AG20443 (cell line): Measurements from ENCODE around the gene LRRC27.

ENCODE experiments used
- DNase-seq: peaks from one replicate; pipeline ENCODE4 v3.0.0; 2012; ENCODE audit warnings: low spot score, mixed read lengths

LRRC27 gene

DNA sequence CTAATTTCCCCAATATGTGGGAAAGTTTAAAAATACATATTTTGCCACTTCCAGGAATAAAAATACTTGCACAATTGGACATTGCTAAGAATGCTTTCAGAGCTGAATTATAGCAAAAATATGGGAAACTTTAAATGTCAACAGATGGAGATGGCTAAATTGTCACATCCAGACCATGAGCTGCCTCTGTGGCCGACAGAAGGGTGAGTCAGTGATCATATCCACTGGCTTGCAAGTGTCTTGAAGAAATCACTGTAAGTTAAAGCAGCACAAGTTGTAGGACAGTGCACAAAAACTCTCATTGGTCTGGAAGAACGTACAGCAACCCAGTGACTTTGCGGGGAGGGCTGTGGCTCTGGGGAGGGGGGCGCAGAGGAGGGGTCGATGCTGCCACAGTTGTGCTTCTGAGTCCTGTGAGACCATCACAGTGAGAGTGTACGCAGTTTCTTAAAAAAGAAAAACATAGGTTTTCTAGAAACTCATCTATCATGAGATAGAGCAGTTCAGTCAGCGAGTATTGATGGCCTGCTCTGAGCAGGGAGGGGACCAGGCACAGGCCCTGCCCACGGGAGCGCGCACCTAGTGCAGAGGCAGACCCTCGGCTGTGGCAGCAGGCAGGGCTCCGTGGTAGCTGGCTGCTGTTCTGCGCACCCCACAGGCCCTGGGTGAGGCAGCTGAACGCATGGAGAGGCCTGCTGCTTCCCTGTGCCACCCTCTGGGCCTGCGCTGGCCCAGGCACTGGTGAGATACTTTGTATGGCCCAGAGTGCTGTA is 25.5 kb downstream of the LRRC27 start:
- DNase-seq = no peak

GRCh38 chr10:132359305-132360040 is 27.5 kb downstream of the LRRC27 start:
- DNase-seq = no peak

GRCh38 chr10:132360766-132361447 is 28.9 kb downstream of the LRRC27 start:
- peak; percentile 52 for DNase-seq

DNA sequence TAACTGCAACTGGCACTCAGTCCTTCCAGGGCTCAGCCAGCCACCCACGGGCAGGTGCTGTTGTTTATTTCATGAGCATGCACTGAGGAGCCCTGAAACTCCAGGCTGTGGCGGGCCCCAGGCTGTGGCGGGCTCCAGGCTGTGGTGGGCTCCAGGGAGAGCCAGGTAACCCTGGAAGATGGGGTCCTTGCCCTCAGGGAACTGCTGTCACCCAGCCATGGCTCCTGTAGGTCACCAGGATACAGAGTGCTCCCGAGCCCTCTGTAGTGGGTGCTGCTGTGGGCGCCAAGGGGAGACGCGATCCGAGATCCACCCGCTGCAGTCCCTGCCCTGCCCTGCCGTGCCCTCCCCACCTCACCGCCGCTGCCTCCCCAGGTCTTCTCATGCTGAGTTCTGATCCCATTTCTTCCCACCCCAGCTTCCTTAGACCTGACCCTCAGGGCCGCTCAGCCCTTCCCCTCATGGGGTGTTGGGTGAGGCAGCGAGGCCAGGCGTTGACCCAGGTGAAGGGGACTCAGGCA is 29.6 kb downstream of the LRRC27 start:
- DNase-seq = no peak

DNA sequence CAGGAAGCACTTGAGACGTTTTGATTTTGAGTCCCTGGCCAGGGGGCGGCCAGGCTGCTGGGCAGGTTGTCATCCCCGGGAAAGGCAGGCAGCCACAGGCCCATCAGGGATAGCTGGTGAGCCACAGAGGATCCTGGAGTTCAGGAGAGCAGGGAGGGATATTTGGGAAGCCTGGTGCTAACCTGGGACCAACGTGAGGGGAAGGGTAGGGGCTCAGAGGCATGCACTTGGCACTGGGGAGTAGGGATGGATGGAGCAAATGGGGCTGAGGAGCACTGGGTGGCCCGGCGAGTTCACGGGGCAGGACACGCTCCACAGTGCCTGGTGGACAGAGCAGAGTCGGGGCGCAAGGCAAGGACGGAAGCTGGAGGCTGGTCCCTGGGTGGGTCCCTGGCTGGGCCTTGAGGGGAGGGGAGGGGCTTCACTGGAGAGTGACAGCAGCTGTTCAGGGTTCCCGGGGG is 30.2 kb downstream of the LRRC27 start:
- DNase-seq = no peak

GRCh38 chr10:132363376-132363775 is 31.4 kb downstream of the LRRC27 start:
- DNase-seq = no peak

- peak; percentile 53 for DNase-seq
Observed at GRCh38 chr10:132363921-132364593, 32.1 kb downstream of the LRRC27 start.

- no peak for DNase-seq
Observed at GRCh38 chr10:132364594-132364970, 32.6 kb downstream of the LRRC27 start.

- no peak for DNase-seq
Observed at GRCh38 chr10:132365102-132365501, 33.1 kb downstream of the LRRC27 start.

- no peak for DNase-seq
Observed at GRCh38 chr10:132366006-132366405, 34.0 kb downstream of the LRRC27 start.

DNA sequence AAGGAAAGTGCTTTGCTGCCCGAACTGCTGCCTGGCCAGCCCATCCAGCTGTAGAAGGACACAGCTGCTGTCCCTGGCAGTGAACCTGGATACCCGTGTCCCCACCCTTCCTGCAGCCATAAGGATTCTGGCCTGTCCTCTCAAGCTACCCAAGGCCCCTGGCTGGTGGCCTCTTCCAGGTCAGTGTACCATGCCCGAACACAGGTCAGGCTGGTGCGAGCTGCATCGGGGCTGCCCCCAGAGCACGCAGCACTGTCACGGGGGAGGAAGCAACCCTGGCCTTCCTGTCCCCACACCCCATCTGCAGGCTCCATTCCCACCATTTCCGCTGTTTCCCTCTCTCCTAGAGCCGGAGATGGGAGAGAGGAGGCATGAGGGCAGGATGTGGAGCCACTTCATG is 34.5 kb downstream of the LRRC27 start:
- DNase-seq = no peak

- DNase-seq = no peak
Observed at GRCh38 chr10:132368391-132368790, 36.4 kb downstream of the LRRC27 start.

DNA sequence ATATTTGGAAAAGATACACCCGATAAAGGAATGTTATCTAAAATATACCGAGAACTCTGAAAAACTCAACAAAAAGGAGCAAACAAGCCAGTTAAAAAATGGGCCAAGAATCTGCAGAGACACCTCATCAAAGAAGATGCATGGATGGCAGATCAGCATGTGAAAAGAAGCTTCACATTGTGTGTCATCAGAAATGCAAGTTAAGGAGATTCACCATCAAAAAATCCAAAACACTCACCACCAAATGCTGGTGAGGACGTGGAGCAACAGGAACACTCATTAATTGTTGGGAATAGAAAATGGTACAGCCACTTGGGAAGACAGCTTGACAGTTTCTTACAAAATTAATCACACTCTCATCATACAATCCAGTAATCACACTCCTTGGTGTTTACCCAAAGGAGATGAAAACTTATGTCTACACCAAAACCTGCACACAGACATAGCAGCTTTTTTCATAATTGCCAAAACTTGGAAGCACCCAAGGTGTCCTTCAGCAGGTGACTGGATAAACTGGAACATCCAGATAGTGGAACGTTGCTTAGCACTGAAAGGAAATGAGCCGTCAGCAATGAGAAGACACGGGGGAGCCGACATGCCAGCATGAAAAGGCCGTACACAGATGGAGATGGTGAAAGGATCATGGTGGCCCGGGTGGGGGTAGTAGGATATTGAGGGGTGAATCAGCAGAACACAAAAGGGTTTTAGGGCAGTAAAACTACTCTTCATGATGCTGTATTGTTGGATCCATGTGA is 37.1 kb downstream of the LRRC27 start:
- DNase-seq = peak; percentile 76

GRCh38 chr10:132369636-132370185 is 37.7 kb downstream of the LRRC27 start:
- no peak for DNase-seq

- no peak for DNase-seq
Observed at GRCh38 chr10:132370426-132371340, 38.7 kb downstream of the LRRC27 start.

GRCh38 chr10:132371641-132372081 is 39.7 kb downstream of the LRRC27 start:
- DNase-seq = no peak

DNA sequence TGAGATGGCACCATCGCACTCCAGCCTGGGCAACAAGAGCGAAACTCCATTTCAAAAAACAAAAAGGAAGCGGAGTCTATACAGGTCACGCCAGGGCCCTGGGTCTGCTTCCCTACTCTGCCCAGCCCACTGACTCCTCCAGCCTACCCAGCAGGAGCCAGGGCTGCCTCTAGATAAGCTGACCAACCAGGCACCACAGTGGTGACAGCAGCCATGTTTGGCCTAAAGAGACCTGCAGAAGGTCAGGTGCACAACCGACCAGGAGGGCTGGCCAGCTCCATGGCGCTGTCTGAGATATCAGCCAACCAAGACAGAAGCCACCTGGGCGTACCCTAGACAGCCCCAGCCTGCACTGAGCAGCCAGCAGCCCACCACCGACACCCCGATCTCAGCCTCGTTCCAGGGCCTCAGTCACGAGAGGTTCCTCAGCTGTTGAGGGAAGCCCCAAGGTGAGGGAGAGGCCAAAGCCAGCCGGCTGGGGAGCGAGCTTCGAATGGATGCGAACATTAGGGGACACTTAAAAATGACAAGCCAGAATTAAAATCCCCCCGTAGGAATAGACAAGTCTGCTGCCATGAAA is 40.6 kb downstream of the LRRC27 start:
- DNase-seq = no peak

GRCh38 chr10:132373241-132373955 is 41.4 kb downstream of the LRRC27 start:
- no peak for DNase-seq

DNA sequence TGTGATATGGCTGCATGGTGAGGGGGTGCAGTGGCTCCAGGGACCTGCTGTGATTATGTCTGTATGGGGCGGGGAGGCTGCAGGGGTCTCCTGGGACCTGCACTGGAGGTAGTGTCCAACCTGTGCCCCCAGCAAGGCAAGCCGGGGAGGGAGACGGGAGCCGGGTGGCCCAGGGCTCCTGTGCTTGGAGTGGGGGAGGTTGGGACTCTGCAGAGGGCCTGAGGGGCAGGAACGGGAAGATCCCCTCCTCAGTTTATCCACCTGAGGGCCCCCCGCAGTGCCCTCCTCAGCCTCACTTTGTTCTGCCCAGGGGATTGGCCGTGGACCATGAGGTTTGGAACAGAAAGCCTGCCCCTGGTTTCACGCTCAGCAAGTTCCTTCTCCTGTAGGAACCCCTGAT is 42.2 kb downstream of the LRRC27 start:
- DNase-seq = no peak
